ENCODE data around the gene FLVCR2.

FLVCR2 gene

GRCh38 chr14:75566321-75566720, 12.1 kb upstream of the FLVCR2 start:
- no peaks in the 10 kb centered on the region for H4K20me1 ChIP-seq (ENCODE audit: low read depth, low read length)
- H3K79me2 ChIP-seq (ENCODE audit: insufficient read depth, low read length), result no peaks in the 10 kb centered on the region
- H3K27ac ChIP-seq (ENCODE audit: low read depth, low read length), result no peak overlapping the region
- no peak overlapping the region for H3K9ac ChIP-seq (ENCODE audit: low read length)
- H3K4me2 ChIP-seq (ENCODE audit: low read depth, low read length, poor library complexity, severe bottlenecking), result no peak overlapping the region
- H2AFZ ChIP-seq (ENCODE audit: low read depth, low read length, severe bottlenecking), result no peak overlapping the region
- no peaks in the 10 kb centered on the region for H3K9me3 ChIP-seq (ENCODE audit: insufficient read depth, low read length)
- H3F3A ChIP-seq (ENCODE audit: insufficient read depth), result no peaks in the 10 kb centered on the region
- H3K27me3 ChIP-seq (ENCODE audit: low read length), result no peaks in the 10 kb centered on the region
- H3K9me2 ChIP-seq (replicated peaks; ENCODE audit: insufficient read depth, low read length), result no peaks in the 10 kb centered on the region
- no peaks in the 10 kb centered on the region for H3K36me3 ChIP-seq (ENCODE audit: low read length)
- no peak overlapping the region for H3K4me3 ChIP-seq (ENCODE audit: insufficient read depth, low read length, poor library complexity, severe bottlenecking)
- TF ChIP-seq, protein P1, sequence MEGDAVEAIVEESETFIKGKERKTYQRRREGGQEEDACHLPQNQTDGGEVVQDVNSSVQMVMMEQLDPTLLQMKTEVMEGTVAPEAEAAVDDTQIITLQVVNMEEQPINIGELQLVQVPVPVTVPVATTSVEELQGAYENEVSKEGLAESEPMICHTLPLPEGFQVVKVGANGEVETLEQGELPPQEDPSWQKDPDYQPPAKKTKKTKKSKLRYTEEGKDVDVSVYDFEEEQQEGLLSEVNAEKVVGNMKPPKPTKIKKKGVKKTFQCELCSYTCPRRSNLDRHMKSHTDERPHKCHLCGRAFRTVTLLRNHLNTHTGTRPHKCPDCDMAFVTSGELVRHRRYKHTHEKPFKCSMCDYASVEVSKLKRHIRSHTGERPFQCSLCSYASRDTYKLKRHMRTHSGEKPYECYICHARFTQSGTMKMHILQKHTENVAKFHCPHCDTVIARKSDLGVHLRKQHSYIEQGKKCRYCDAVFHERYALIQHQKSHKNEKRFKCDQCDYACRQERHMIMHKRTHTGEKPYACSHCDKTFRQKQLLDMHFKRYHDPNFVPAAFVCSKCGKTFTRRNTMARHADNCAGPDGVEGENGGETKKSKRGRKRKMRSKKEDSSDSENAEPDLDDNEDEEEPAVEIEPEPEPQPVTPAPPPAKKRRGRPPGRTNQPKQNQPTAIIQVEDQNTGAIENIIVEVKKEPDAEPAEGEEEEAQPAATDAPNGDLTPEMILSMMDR (IDR thresholded peaks at IDR 0.05; ENCODE audit: insufficient read depth, low read length, poor library complexity, severe bottlenecking), result no peak
- TF ChIP-seq EZH2phosphoT487 (conservative IDR thresholded peaks at IDR 0.05; ENCODE audit: low read length), result no peak

DNA sequence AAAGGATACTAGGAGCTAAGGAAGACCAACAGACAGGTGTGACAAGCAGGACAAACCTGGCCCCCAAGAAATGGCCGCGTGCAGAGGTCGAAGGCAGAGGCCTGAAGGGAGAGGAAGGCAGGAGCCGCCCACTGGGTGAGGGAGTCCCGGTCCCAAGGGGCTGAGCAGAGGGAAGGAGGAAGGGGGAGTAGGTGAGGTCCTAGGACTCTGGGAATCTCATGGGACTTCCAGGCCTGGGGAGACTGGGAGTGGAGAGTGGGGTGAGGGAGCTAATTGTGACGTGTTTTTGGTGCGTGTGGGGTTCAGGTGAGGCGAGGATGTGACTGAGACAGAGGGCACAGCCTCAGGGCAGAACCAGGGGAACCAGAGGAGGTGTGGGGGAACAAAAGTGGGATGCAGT, 11.7 kb upstream of the FLVCR2 start:
- no peaks in the 10 kb centered on the region for H3K36me3 ChIP-seq (ENCODE audit: low read length)
- no peak for TF ChIP-seq EZH2phosphoT487 (conservative IDR thresholded peaks at IDR 0.05; ENCODE audit: low read length)
- TF ChIP-seq, protein P1 (IDR thresholded peaks at IDR 0.05; ENCODE audit: insufficient read depth, low read length, poor library complexity, severe bottlenecking), result no peak
- H3K4me2 ChIP-seq (ENCODE audit: low read depth, low read length, poor library complexity, severe bottlenecking), result no peak overlapping the region
- H3K4me3 ChIP-seq (ENCODE audit: insufficient read depth, low read length, poor library complexity, severe bottlenecking), result no peak overlapping the region
- H3K79me2 ChIP-seq (ENCODE audit: insufficient read depth, low read length), result no peaks in the 10 kb centered on the region
- no peaks in the 10 kb centered on the region for H3K27me3 ChIP-seq (ENCODE audit: low read length)
- no peaks in the 10 kb centered on the region for H4K20me1 ChIP-seq (ENCODE audit: low read depth, low read length)
- H2AFZ ChIP-seq (ENCODE audit: low read depth, low read length, severe bottlenecking), result no peak overlapping the region
- H3K9me3 ChIP-seq (ENCODE audit: insufficient read depth, low read length), result no peaks in the 10 kb centered on the region
- H3K9me2 ChIP-seq (replicated peaks; ENCODE audit: insufficient read depth, low read length), result no peaks in the 10 kb centered on the region
- no peak overlapping the region for H3K9ac ChIP-seq (ENCODE audit: low read length)
- H3K27ac ChIP-seq (ENCODE audit: low read depth, low read length), result no peak overlapping the region
- no peaks in the 10 kb centered on the region for H3F3A ChIP-seq (ENCODE audit: insufficient read depth)

GRCh38 chr14:75568140-75568539, 10.3 kb upstream of the FLVCR2 start:
- no peaks in the 10 kb centered on the region for H3K9me2 ChIP-seq (replicated peaks; ENCODE audit: insufficient read depth, low read length)
- no peak overlapping the region for H2AFZ ChIP-seq (ENCODE audit: low read depth, low read length, severe bottlenecking)
- H3K9ac ChIP-seq (ENCODE audit: low read length), result no peak overlapping the region
- no peak overlapping the region for H3K27ac ChIP-seq (ENCODE audit: low read depth, low read length)
- H3K4me3 ChIP-seq (ENCODE audit: insufficient read depth, low read length, poor library complexity, severe bottlenecking), result no peak overlapping the region
- H3K27me3 ChIP-seq (ENCODE audit: low read length), result no peaks in the 10 kb centered on the region
- H3F3A ChIP-seq (ENCODE audit: insufficient read depth), result no peaks in the 10 kb centered on the region
- TF ChIP-seq EZH2phosphoT487 (conservative IDR thresholded peaks at IDR 0.05; ENCODE audit: low read length), result no peak
- TF ChIP-seq, protein P1 (IDR thresholded peaks at IDR 0.05; ENCODE audit: insufficient read depth, low read length, poor library complexity, severe bottlenecking), result no peak
- no peak overlapping the region for H3K4me2 ChIP-seq (ENCODE audit: low read depth, low read length, poor library complexity, severe bottlenecking)
- H3K9me3 ChIP-seq (ENCODE audit: insufficient read depth, low read length), result no peaks in the 10 kb centered on the region
- H3K36me3 ChIP-seq (ENCODE audit: low read length), result no peaks in the 10 kb centered on the region
- no peaks in the 10 kb centered on the region for H4K20me1 ChIP-seq (ENCODE audit: low read depth, low read length)
- no peaks in the 10 kb centered on the region for H3K79me2 ChIP-seq (ENCODE audit: insufficient read depth, low read length)
